Activated CD4-positive, alpha-beta T cell treated with anti-CD3 and anti-CD28 coated beads, Interleukin-2, Interleukin-4, amounts not matched to agents 100 ng/mL and 50 ng/mL, durations not matched to agents 16 hours and 8 hours (primary cell): ENCODE measurements around the gene DCN.
"Not testable (repeated sequence)": the region's sequence is repeated elsewhere in the genome, so short reads cannot be mapped to it uniquely, and the experiment has no call there.

Source experiments
- DNase-seq: peaks from one replicate; pipeline ENCODE4 v3.0.0-alpha.2; 2020; ENCODE audit warnings: low spot score

DCN gene

GRCh38 chr12:91182636-91183455, at the start of gene DCN:
TSS of gene DCN (minus strand) at chr12:91182817. CDS start at chr12:91178552, 4,265 bp downstream.
- DNase-seq: no peak

- no peak for DNase-seq
These were observed 48.2 kb upstream of the DCN start for GRCh38 chr12:91230841-91231240.

- no peak for DNase-seq
These were observed 44.3 kb upstream of the DCN start for GRCh38 chr12:91226951-91227350.

GRCh38 chr12:91225316-91225715, 42.7 kb upstream of the DCN start:
- DNase-seq: no peak

GRCh38 chr12:91224401-91224800, 41.8 kb upstream of the DCN start:
- no peak for DNase-seq

GRCh38 chr12:91222746-91223145, 40.1 kb upstream of the DCN start:
- DNase-seq: no peak

GRCh38 chr12:91219919-91220318, 37.3 kb upstream of the DCN start:
- DNase-seq: no peak

GRCh38 chr12:91219511-91219910, 36.9 kb upstream of the DCN start:
- DNase-seq: no peak

GRCh38 chr12:91216871-91217270, 34.3 kb upstream of the DCN start:
- DNase-seq: no peak

GRCh38 chr12:91215940-91216454, 33.4 kb upstream of the DCN start:
- no peak for DNase-seq

GRCh38 chr12:91211866-91212265, 29.2 kb upstream of the DCN start:
- no peak for DNase-seq

- no peak for DNase-seq
These were observed 28.0 kb upstream of the DCN start for GRCh38 chr12:91210618-91211017.

GRCh38 chr12:91210144-91210543, 27.5 kb upstream of the DCN start:
- no peak for DNase-seq

- DNase-seq: not testable (repeated sequence)
These were observed 24.7 kb upstream of the DCN start for GRCh38 chr12:91207301-91207700.

- no peak for DNase-seq
These were observed 23.2 kb upstream of the DCN start for GRCh38 chr12:91205811-91206210.

GRCh38 chr12:91204421-91204820, 21.8 kb upstream of the DCN start:
- DNase-seq: no peak

- no peak for DNase-seq
These were observed 21.0 kb upstream of the DCN start for GRCh38 chr12:91203610-91204009.

GRCh38 chr12:91202390-91202789, 19.8 kb upstream of the DCN start:
- DNase-seq: no peak

GRCh38 chr12:91196436-91196835, 13.8 kb upstream of the DCN start:
- DNase-seq: no peak

GRCh38 chr12:91194500-91194899, 11.9 kb upstream of the DCN start:
- no peak for DNase-seq

GRCh38 chr12:91191513-91192111, 9.0 kb upstream of the DCN start:
- DNase-seq: no peak

- no peak for DNase-seq
These were observed 6.9 kb upstream of the DCN start for GRCh38 chr12:91189516-91189915.

- DNase-seq: no peak
These were observed 6.2 kb upstream of the DCN start for GRCh38 chr12:91188778-91189177.

- no peak for DNase-seq
These were observed 3.5 kb upstream of the DCN start for GRCh38 chr12:91186156-91186555.
